ENCODE data around the gene NTM.

The NTM gene

GRCh38 chr11:131962818-131963217, 592.4 kb downstream of the NTM start:
- H2BK5ac ChIP-seq (ENCODE audit: low read length): no peak overlapping the region
- no peak overlapping the region for H2BK120ac ChIP-seq (ENCODE audit: low read depth, low read length)
- H3K9me3 ChIP-seq (replicated peaks in 1 of 2; ENCODE audit: control insufficient read depth in 2 of 2, insufficient read depth in 1 of 2, low read depth in 1 of 2, low read length in 2 of 2): no peaks in the 10 kb centered on the region
- no peak overlapping the region for H4K8ac ChIP-seq (ENCODE audit: low read depth, low read length)
- H3K14ac ChIP-seq (ENCODE audit: low read length): no peak overlapping the region
- no peaks in the 10 kb centered on the region for H3K27me3 ChIP-seq (ENCODE audit: control insufficient read depth in 3 of 3, insufficient read depth in 3 of 3, low read depth in 1 of 3, low read length in 3 of 3)
- DNase-seq (ENCODE audit: low spot score): no peak
- no peak overlapping the region for H4K91ac ChIP-seq (ENCODE audit: low read depth, low read length, poor library complexity)
- WGBS, 2 donors (ENCODE audit: extremely low coverage in 2 of 2, insufficient read length in 2 of 2, insufficient replicate concordance in 1 of 2): no CpG with 5 or more reads among the region's 7 CpGs
- no peaks in the 10 kb centered on the region for H3K4me1 ChIP-seq (ENCODE audit: control insufficient read depth in 2 of 2, insufficient read depth in 1 of 2, low read depth in 1 of 2, low read length in 2 of 2)
- H3K79me1 ChIP-seq (ENCODE audit: low read depth, low read length): no peaks in the 10 kb centered on the region
- H2BK12ac ChIP-seq (ENCODE audit: low read length): no peak overlapping the region
- no peak overlapping the region for H3K23ac ChIP-seq (ENCODE audit: low read depth, low read length, poor library complexity)
- H3K9ac ChIP-seq (ENCODE audit: low read depth, low read length, poor library complexity): no peak overlapping the region
- H3K18ac ChIP-seq (ENCODE audit: low read length): no peak overlapping the region
- H3K4me3 ChIP-seq (ENCODE audit: low read length in 2 of 2): no peak overlapping the region
- H3K4ac ChIP-seq (ENCODE audit: low read length): no peak overlapping the region
- no peak overlapping the region for H3K27ac ChIP-seq (replicated peaks; ENCODE audit: low read length)
- H2BK15ac ChIP-seq (ENCODE audit: low read length): no peak overlapping the region
- H3K36me3 ChIP-seq (replicated peaks in 1 of 2; ENCODE audit: control insufficient read depth in 2 of 2, insufficient read depth in 2 of 2, low read length in 2 of 2): no peaks in the 10 kb centered on the region
- no peak overlapping the region for H2AFZ ChIP-seq (ENCODE audit: low read length)
- H2AK5ac ChIP-seq (ENCODE audit: low read depth, low read length): no peak overlapping the region
- no peak overlapping the region for H3K4me2 ChIP-seq (ENCODE audit: insufficient read depth, low read length, poor library complexity, severe bottlenecking)

- H3K18ac ChIP-seq (ENCODE audit: low read length): no peak overlapping the region
- no peak for DNase-seq (ENCODE audit: low spot score)
Measured at GRCh38 chr11:131964698-131965483, 594.5 kb downstream of the NTM start.

GRCh38 chr11:131965504-131965903, 595.1 kb downstream of the NTM start:
- no peak overlapping the region for H3K9ac ChIP-seq (ENCODE audit: low read depth, low read length, poor library complexity)

More at GRCh38 chr11:131964698-131965483, 594.5 kb downstream of the NTM start:
- Histone ChIP-seq H2BK5ac (ENCODE audit: low read length) (no peak overlapping the region), H3K9me3 (replicated peaks in 1 of 2; ENCODE audit: control insufficient read depth in 2 of 2, insufficient read depth in 1 of 2, low read depth in 1 of 2, low read length in 2 of 2) (no peaks in the 10 kb centered on the region), H3K36me3 (replicated peaks in 1 of 2; ENCODE audit: control insufficient read depth in 2 of 2, insufficient read depth in 2 of 2, low read length in 2 of 2) (no peaks in the 10 kb centered on the region), H3K4ac (ENCODE audit: low read length) (no peak overlapping the region), H3K4me2 (ENCODE audit: insufficient read depth, low read length, poor library complexity, severe bottlenecking) (no peak overlapping the region), H2BK15ac (ENCODE audit: low read length) (no peak overlapping the region), H4K8ac (ENCODE audit: low read depth, low read length) (no peak overlapping the region), H2AK5ac (ENCODE audit: low read depth, low read length) (no peak overlapping the region), H3K23ac (ENCODE audit: low read depth, low read length, poor library complexity) (no peak overlapping the region), H3K79me1 (ENCODE audit: low read depth, low read length) (no peaks in the 10 kb centered on the region), H3K4me1 (ENCODE audit: control insufficient read depth in 2 of 2, insufficient read depth in 1 of 2, low read depth in 1 of 2, low read length in 2 of 2) (no peaks in the 10 kb centered on the region), H3K27ac (replicated peaks; ENCODE audit: low read length) (no peak overlapping the region), H2BK120ac (ENCODE audit: low read depth, low read length) (no peak overlapping the region), H4K91ac (ENCODE audit: low read depth, low read length, poor library complexity) (no peak overlapping the region), H3K9ac (ENCODE audit: low read depth, low read length, poor library complexity) (no peak overlapping the region), H3K14ac (ENCODE audit: low read length) (no peak overlapping the region), H3K27me3 (ENCODE audit: control insufficient read depth in 3 of 3, insufficient read depth in 3 of 3, low read depth in 1 of 3, low read length in 3 of 3) (no peaks in the 10 kb centered on the region), H3K4me3 (ENCODE audit: low read length in 2 of 2) (no peak overlapping the region), H2AFZ (ENCODE audit: low read length) (no peak overlapping the region), H2BK12ac (ENCODE audit: low read length) (no peak overlapping the region)
- 100% methylated on average over 2 of the region's 9 CpGs; no CpG with 5 or more reads in 1 of the 2 donors for WGBS, 2 donors (ENCODE audit: extremely low coverage in 2 of 2, insufficient read length in 2 of 2, insufficient replicate concordance in 1 of 2)

GRCh38 chr11:131966667-131967066, 596.3 kb downstream of the NTM start:
- Histone ChIP-seq H2AFZ (ENCODE audit: low read length) (no peak overlapping the region), H3K18ac (ENCODE audit: low read length) (no peak overlapping the region), H2BK5ac (ENCODE audit: low read length) (no peak overlapping the region), H3K23ac (ENCODE audit: low read depth, low read length, poor library complexity) (no peak overlapping the region), H3K27ac (replicated peaks; ENCODE audit: low read length) (no peak overlapping the region), H3K27me3 (ENCODE audit: control insufficient read depth in 3 of 3, insufficient read depth in 3 of 3, low read depth in 1 of 3, low read length in 3 of 3) (no peaks in the 10 kb centered on the region), H2BK120ac (ENCODE audit: low read depth, low read length) (no peak overlapping the region), H3K4me2 (ENCODE audit: insufficient read depth, low read length, poor library complexity, severe bottlenecking) (no peak overlapping the region), H3K4me3 (ENCODE audit: low read length in 2 of 2) (no peak overlapping the region), H3K9ac (ENCODE audit: low read depth, low read length, poor library complexity) (no peak overlapping the region), H3K79me1 (ENCODE audit: low read depth, low read length) (no peaks in the 10 kb centered on the region), H3K14ac (ENCODE audit: low read length) (no peak overlapping the region), H2BK12ac (ENCODE audit: low read length) (no peak overlapping the region), H3K9me3 (replicated peaks in 1 of 2; ENCODE audit: control insufficient read depth in 2 of 2, insufficient read depth in 1 of 2, low read depth in 1 of 2, low read length in 2 of 2) (no peaks in the 10 kb centered on the region), H2BK15ac (ENCODE audit: low read length) (no peak overlapping the region), H4K91ac (ENCODE audit: low read depth, low read length, poor library complexity) (no peak overlapping the region), H3K36me3 (replicated peaks in 1 of 2; ENCODE audit: control insufficient read depth in 2 of 2, insufficient read depth in 2 of 2, low read length in 2 of 2) (no peaks in the 10 kb centered on the region), H3K4ac (ENCODE audit: low read length) (no peak overlapping the region), H2AK5ac (ENCODE audit: low read depth, low read length) (no peak overlapping the region), H3K4me1 (ENCODE audit: control insufficient read depth in 2 of 2, insufficient read depth in 1 of 2, low read depth in 1 of 2, low read length in 2 of 2) (no peaks in the 10 kb centered on the region), H4K8ac (ENCODE audit: low read depth, low read length) (no peak overlapping the region)
- no peak for DNase-seq (ENCODE audit: low spot score)
- no CpG with 5 or more reads among the region's 2 CpGs for WGBS, 2 donors (ENCODE audit: extremely low coverage in 2 of 2, insufficient read length in 2 of 2, insufficient replicate concordance in 1 of 2)

More at GRCh38 chr11:131965504-131965903, 595.1 kb downstream of the NTM start:
- Histone ChIP-seq H2BK12ac (ENCODE audit: low read length) (no peak overlapping the region), H2BK120ac (ENCODE audit: low read depth, low read length) (no peak overlapping the region), H3K27ac (replicated peaks; ENCODE audit: low read length) (no peak overlapping the region), H3K9me3 (replicated peaks in 1 of 2; ENCODE audit: control insufficient read depth in 2 of 2, insufficient read depth in 1 of 2, low read depth in 1 of 2, low read length in 2 of 2) (no peaks in the 10 kb centered on the region), H3K4me2 (ENCODE audit: insufficient read depth, low read length, poor library complexity, severe bottlenecking) (no peak overlapping the region), H3K14ac (ENCODE audit: low read length) (no peak overlapping the region), H2AFZ (ENCODE audit: low read length) (no peak overlapping the region), H3K23ac (ENCODE audit: low read depth, low read length, poor library complexity) (no peak overlapping the region), H3K4ac (ENCODE audit: low read length) (no peak overlapping the region), H3K79me1 (ENCODE audit: low read depth, low read length) (no peaks in the 10 kb centered on the region), H3K4me1 (ENCODE audit: control insufficient read depth in 2 of 2, insufficient read depth in 1 of 2, low read depth in 1 of 2, low read length in 2 of 2) (no peaks in the 10 kb centered on the region), H3K18ac (ENCODE audit: low read length) (no peak overlapping the region), H2BK15ac (ENCODE audit: low read length) (no peak overlapping the region), H4K8ac (ENCODE audit: low read depth, low read length) (no peak overlapping the region), H3K27me3 (ENCODE audit: control insufficient read depth in 3 of 3, insufficient read depth in 3 of 3, low read depth in 1 of 3, low read length in 3 of 3) (no peaks in the 10 kb centered on the region), H2AK5ac (ENCODE audit: low read depth, low read length) (no peak overlapping the region), H4K91ac (ENCODE audit: low read depth, low read length, poor library complexity) (no peak overlapping the region), H3K4me3 (ENCODE audit: low read length in 2 of 2) (no peak overlapping the region), H3K36me3 (replicated peaks in 1 of 2; ENCODE audit: control insufficient read depth in 2 of 2, insufficient read depth in 2 of 2, low read length in 2 of 2) (no peaks in the 10 kb centered on the region), H2BK5ac (ENCODE audit: low read length) (no peak overlapping the region)
- no peak for DNase-seq (ENCODE audit: low spot score)
- no CpG with 5 or more reads among the region's 3 CpGs for WGBS, 2 donors (ENCODE audit: extremely low coverage in 2 of 2, insufficient read length in 2 of 2, insufficient replicate concordance in 1 of 2)

Measured in neuronal stem cell (in vitro differentiated cells).